WTC11 (cell line): ENCODE measurements around the gene MRPL22. TPM values are rescaled to one million over a fixed set of nuclear protein-coding genes. Genes with fewer than 3 reads are reported as not detected.

Source experiments
- ATAC-seq: fragments of 200-7000 bp; cut with Tn5 transposase; 2 replicates; pipeline ENCODE4 v1.10.0; 2021; ENCODE audit warnings: mild to moderate bottlenecking, moderate library complexity
- CTCF ChIA-PET: fragments of 300-600 bp; sonication (Branson Sonifier 250); formaldehyde crosslinking; loops from one replicate; lab custom pipeline; 2021; ENCODE audit warnings: antibody characterized with exemption; lab: Charles Lee
- POLR2A ChIA-PET: fragments of 350-600 bp; sonication (Branson Sonifier 250); formaldehyde crosslinking; loops from one replicate; lab custom pipeline; 2021; ENCODE audit warnings: antibody characterized with exemption; lab: Charles Lee
- DNase-seq: peaks from one replicate; pipeline ENCODE4 v3.0.0; 2021; ENCODE audit warnings: low spot score
- H3K27ac Mint-ChIP-seq: 2 replicates; pipeline ENCODE4 v1.8.0; 2021; ENCODE audit warnings: mixed read lengths
- H3K27me3 Mint-ChIP-seq: 2 replicates; pipeline ENCODE4 v1.8.0; 2021; ENCODE audit warnings: low read depth, mild to moderate bottlenecking, moderate library complexity, mixed read lengths
- H3K36me3 Mint-ChIP-seq: 2 replicates; pipeline ENCODE4 v1.8.0; 2021; ENCODE audit warnings: mixed read lengths
- H3K4me1 Mint-ChIP-seq: 2 replicates; pipeline ENCODE4 v1.8.0; 2022; ENCODE audit warnings: mixed read lengths
- H3K4me3 Mint-ChIP-seq: 2 replicates; pipeline ENCODE4 v1.8.0; 2021; ENCODE audit warnings: mild to moderate bottlenecking, moderate library complexity, mixed read lengths
- H3K9me3 Mint-ChIP-seq: 2 replicates; pipeline ENCODE4 v1.8.0; 2021; ENCODE audit warnings: mixed read lengths
- ARID4B ChIP-seq: sonication (generic); formaldehyde crosslinking; IDR thresholded peaks from 2 replicates; pipeline ENCODE4 v1.8.0; 2023; ENCODE audit warnings: missing genetic modification reagents, mild to moderate bottlenecking, borderline replicate concordance
- ZNF425 ChIP-seq: fragments of 250-450 bp; sonication (Bioruptor Pico); conservative IDR thresholded peaks from 2 replicates; pipeline ENCODE4 v1.9.0; 2021; ENCODE audit warnings: mild to moderate bottlenecking
- ZNF532 ChIP-seq: fragments of 250-450 bp; sonication (Bioruptor Pico); IDR thresholded peaks from 2 replicates; pipeline ENCODE4 v1.9.0; 2021; ENCODE audit warnings: mild to moderate bottlenecking, borderline replicate concordance
- total RNA-seq: library from RNA; stranded (reverse); gene quantifications from 3 replicates; pipeline ENCODE4 v1.2.3, GENCODE V29; 2021

Gene MRPL22
- total RNA-seq, 1 experiment from 2014 or later = 52.0 TPM

GRCh38 chr5:154966081-154966841 lies 25.4 kb downstream of the MRPL22 start (continued):
- no peak for TF ChIP-seq ARID4B (CRISPR knock-in tag)

GRCh38 chr5:154966874-154967273 lies 26.0 kb downstream of the MRPL22 start:
- no peak for DNase-seq
- CTCF ChIA-PET = interaction anchor here (1.7 kb wide), 1 partner anchor 37 kb away, joined by 4 read pairs; no protein-coding TSS in a partner anchor

More at GRCh38 chr5:154966874-154967273, 26.0 kb downstream of the MRPL22 start:
- Mint-ChIP-seq H3K4me3 (no peak overlapping the region), H3K4me1 (no peaks in the 10 kb centered on the region)
- ATAC-seq = no peak
- TF ChIP-seq ZNF425 (CRISPR knock-in tag) = no peak
- TF ChIP-seq ZNF532 (CRISPR knock-in tag) = no peak
- TF ChIP-seq, all 79 proteins: peak for 0
- H3K9me3 Mint-ChIP-seq = no peaks in the 10 kb centered on the region
- no peaks in the 10 kb centered on the region for H3K36me3 Mint-ChIP-seq
- POLR2A ChIA-PET = no interaction called here
- no peaks in the 10 kb centered on the region for H3K27me3 Mint-ChIP-seq
- no peak overlapping the region for H3K27ac Mint-ChIP-seq
